NCI-H226 (cell line): ENCODE measurements around the gene SLC4A3.

ENCODE experiments used
- DNase-seq: peaks from one replicate; pipeline ENCODE4 v3.0.0-alpha.2; 2015

Gene SLC4A3, protein sequence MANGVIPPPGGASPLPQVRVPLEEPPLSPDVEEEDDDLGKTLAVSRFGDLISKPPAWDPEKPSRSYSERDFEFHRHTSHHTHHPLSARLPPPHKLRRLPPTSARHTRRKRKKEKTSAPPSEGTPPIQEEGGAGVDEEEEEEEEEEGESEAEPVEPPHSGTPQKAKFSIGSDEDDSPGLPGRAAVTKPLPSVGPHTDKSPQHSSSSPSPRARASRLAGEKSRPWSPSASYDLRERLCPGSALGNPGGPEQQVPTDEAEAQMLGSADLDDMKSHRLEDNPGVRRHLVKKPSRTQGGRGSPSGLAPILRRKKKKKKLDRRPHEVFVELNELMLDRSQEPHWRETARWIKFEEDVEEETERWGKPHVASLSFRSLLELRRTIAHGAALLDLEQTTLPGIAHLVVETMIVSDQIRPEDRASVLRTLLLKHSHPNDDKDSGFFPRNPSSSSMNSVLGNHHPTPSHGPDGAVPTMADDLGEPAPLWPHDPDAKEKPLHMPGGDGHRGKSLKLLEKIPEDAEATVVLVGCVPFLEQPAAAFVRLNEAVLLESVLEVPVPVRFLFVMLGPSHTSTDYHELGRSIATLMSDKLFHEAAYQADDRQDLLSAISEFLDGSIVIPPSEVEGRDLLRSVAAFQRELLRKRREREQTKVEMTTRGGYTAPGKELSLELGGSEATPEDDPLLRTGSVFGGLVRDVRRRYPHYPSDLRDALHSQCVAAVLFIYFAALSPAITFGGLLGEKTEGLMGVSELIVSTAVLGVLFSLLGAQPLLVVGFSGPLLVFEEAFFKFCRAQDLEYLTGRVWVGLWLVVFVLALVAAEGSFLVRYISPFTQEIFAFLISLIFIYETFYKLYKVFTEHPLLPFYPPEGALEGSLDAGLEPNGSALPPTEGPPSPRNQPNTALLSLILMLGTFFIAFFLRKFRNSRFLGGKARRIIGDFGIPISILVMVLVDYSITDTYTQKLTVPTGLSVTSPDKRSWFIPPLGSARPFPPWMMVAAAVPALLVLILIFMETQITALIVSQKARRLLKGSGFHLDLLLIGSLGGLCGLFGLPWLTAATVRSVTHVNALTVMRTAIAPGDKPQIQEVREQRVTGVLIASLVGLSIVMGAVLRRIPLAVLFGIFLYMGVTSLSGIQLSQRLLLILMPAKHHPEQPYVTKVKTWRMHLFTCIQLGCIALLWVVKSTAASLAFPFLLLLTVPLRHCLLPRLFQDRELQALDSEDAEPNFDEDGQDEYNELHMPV

DNA sequence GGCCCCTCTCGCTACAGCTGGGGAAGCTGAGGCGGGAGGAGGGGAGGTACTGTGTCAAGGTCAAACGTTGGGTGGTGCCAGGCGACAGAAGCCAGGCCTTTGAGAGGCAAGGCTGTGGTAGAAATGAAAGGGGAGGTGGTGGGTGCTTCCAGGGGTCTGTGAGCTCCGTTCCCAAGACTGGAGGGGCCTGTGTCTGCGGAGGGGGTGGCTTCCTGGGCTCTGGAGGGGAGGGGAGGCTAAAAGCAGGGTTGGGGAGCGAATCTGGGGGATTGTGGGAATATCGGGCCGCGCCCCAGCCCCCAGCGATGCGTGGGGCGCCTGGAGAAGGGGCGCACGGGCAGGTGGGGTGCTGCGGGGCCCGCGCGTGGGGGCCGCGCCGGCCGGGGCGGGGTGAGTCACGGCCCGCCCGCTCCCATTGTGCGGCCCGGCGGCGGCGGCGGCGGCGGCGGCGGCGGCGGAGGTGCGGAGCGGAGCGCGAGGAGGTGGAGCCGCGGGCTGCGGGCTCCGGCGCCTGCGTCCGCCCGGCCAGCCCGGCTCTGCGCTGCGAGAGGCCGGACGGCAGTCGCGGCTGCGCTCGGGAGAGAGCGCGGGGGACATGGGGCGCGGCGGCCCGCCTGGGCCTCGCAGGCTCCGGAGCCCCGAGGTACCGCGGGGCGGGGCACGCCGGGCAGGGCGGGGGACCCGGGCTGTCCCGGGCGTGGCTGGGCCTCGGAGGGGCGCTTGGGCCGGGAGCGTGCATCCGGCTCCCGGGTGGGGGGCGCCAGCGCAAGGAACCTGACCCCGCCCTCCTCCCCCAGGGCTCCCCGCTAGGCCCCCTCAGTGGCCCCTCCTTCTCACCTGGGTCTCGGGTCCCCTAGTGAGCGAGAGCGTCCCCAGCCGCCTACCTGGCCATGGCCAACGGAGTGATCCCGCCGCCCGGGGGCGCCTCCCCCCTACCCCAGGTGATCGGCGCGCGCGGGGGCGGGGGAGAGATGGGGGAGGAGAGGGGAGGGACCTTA, at the start of gene SLC4A3:
Gene SLC4A3, plus strand, starts transcription at position 528 of the 998 bp plus-strand sequence. Its CDS starts 363 bp downstream, at position 891.
- DNase-seq: peak; percentile 45

DNA sequence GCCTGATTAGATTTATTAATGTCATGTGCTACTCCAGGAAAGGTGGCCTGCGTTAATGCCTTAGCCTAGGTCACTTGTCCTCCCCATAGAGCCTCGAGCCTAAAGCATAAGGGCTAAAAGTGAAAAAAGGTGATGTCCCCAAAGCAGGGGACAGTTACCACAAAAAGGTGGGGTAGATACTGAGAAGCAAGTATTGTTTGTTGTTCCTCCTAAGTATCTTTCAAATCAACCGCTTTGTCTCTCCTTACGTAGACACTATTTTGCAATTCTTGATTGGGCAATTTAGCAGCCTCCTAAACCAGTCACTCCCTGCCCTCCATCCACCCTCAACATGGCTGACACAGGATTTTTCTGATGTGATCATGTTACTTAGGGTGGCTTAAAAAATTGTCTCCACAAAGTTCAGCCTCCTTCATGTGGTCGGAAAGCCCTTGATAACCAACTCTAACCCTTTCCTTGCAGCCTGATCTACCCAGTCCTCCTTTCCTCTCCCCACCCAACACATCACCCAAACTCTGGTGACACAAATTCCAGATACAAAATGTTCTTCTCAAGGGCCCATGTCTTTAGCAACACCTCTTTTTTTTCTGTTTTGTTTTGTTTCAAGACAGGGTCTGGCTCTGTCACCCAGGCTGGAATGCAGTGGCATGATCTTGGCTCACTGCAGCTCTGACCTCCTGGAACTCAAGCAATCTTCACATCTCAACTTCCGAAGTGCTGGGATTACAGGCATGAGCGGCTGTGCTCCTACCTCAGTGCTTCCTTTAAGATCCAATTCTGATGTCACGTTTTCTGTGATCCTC, 48.4 kb upstream of the SLC4A3 start:
- DNase-seq: peak; percentile 12

DNA sequence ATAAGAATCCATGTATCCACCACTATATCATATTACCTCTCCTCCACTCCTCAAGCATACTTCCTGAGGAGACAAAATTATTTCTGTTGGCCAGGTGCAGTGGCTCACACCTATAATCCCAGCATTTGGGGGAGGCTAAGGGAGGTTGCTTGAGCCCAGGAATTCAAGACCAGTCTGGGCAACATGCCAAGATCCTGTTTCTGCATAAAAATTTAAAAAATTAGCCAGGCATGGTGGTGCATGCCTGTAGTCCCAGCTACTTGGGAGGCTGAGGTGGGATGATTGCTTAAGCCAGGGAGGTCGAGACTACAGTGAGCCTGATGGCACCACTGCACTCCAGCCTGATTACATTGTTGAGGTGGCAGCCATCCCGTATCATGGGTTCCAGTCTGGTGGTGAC, 46.1 kb upstream of the SLC4A3 start:
- no peak for DNase-seq

DNA sequence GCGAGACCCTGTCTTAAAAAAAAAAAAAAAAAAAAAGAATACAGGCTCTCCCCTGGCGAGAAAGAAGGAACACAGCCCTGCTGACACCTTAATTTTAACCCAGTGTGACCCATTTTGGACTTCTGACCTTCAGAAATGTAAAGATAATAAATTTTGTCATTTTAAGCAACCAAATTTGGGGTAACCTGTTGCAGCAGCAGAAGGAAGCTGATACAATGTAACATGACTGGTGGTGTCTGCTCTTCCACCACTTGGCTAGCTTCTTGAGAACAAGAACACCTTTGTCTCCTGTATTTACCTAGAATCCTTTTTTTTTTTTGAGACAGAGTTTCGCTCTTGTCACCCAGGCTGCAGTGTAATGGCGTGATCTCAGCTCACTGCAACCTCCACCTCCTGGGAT, 36.3 kb upstream of the SLC4A3 start:
- no peak for DNase-seq

DNA sequence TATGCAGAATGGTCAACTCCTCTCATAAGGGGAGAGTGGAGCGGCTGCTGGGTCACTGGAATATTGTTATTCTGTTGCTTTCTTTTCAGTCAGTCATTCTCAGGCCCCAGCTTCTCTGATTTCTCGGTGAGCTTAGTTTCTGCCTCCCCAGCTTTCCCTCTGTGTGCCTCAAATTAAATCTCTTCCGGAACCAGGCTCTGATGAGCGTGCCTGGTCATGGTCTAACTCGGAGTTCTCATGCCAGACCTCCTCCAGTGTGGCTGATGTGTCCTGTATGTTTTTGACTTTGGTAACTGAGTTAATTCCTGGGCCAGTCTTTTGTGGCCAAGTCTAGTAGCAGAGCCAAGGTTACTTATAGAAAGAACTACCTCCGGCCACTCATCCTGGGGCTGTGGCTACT, 34.7 kb upstream of the SLC4A3 start:
- no peak for DNase-seq

DNA sequence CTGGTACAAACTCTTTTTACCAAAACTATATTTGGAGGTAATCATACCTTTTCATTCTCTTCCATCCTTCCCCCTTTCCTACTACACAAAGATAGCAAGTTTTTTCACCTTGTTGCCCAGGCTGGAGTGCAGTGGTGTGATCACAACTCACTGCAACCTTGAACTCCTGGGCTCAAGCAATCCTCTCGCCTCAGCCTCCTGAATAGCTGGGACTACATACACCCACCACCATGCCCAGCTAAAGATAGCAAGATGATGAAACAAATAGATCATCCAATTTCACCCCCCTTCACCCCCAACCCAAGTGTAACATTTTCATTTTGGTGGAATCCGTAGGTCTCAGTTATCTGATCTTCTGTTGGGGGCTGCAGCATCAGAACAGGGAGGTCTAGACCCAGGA, 34.3 kb upstream of the SLC4A3 start:
- DNase-seq: no peak

DNA sequence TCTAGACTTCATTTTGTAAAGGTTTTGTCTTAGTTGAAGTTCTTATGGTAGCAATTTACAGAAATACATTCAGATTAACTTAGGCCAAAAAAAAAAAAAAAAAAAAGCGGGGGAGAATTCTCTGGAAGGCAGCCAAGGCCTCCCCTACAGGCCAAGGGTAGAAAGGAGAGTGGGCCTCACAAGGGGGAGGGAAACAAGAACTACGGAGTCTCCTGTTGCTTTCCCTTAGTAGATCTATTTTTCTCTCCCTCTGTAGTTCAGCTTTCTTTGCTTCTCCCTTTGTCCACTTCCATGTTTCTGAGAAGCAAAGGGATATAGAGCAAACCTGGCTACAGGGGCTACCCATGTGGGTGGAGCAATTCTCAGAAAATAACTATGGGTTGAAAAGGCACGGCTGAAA, 32.2 kb upstream of the SLC4A3 start:
- DNase-seq: no peak

DNA sequence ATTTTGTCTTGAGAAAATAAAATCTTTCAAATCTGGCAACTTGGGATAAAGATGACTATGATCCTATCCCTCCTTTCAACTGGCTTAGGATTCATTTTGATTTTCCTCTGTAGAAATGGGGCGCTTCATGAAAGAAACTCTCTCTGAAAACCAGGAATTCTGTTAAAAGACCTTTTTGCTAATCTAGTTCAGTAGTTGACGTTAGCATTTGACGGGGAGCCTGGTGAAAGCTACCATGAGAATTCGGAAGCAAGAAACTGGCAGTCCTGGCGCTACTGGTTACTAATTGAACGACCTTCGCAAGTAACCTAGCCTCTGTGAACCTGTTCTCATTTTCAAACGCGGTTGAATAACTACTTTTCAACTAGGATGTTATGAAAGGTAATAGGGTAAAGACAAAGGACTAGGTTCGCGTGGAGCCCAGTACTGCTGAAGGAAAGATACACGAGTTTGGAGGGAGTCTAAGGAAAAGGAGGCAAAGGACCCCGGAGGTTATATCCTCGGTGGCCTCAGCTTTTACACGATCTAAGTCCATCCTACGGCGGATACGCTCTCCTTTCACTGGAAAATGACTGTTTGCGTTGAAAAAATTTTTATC, 30.4 kb upstream of the SLC4A3 start:
- DNase-seq: no peak

DNA sequence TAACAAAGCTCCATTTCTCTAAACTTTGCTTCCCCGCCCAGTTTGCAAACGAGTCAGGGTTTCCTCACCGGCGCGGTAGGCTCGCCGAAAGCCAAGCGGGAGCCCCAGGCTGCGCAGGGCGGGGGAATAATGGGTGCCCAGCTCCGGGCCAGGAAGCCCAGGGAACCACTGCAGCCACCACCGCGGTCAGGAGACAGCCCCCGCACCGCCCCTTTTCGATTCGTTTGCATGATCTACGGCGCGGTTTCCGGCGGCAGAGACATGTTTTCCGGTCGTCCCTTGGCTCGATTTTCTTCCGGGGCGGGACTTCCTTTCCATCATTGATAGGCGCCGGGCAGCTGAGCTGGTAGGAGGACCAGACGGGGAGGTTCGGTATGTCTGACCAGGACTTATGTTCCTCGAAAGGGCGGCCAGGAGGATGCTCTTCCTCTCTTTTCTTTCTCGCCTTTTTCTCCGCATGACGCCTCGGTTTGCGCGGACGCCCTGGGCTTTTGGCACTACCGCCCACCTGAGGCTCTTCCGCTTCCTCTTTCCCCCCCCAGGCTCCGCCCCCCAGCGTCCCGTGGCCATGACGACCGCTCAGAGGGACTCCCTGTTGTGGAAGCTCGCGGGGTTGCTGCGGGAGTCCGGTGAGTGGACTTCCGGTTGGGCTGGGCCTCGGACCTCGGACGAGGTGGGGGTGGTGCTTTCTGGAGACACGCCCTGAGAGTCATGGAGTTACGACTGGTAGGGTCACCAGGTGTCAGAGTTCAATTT, 29.7 kb upstream of the SLC4A3 start, which contains the start of gene STK11IP:
Gene STK11IP, plus strand, starts transcription at position 306 of the 756 bp plus-strand sequence. Its CDS starts 263 bp downstream, at position 569.
- peak; percentile 96 for DNase-seq

DNA sequence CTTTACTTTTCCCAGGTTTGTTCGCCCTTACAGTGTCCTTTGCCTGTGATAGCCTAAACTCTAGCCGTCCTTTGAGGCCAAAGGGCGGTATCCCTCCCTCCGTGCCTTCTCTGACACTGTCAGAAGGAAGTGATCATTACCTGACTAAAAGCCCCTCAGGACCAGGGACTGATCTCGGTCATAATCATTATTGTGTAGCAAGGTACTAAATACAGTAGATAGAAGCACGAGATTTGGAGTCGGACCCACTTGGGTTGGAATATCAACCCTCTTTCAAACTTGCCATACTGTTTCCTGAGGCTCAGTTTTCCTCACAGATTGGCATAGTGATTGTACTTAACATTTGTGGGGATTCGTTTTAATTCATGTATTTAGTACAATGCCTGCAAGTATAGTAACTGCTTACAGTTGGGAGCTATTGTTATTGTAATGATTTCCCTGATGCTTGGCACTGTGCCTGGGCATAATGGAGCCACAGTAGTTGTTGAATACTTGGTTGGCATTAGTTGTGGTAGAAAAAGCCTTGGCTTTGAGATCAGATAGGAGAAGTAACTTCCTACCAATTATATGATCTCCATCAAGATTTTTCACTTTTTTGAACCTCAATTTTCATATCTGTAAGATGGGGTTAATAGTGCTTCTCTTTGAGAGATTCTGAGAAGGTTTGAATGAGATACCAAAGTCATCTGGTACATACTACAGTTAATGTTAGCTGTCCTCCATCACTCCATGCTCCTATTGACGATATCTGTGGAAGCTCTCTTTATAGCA, 28.9 kb upstream of the SLC4A3 start:
- no peak for DNase-seq

DNA sequence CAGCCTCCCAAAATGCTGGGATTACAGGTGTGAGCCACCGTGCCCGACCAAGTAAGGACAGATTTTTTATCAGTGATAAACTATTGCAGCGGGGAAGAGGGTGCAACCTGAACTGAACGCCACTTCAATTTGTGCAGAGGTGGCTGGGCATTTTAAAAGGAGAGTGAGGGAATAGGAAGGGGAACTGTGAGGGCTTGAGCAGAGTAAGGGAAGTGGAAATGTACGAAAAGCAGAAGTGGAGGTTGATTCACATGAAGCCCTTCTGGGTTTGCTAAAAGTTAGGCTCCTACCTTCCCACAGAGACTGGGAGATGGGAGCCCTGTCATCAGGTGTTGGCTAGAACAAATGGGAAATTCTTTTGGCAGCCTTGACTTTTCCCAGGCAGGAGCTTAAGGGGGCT, 23.7 kb upstream of the SLC4A3 start:
- no peak for DNase-seq

DNA sequence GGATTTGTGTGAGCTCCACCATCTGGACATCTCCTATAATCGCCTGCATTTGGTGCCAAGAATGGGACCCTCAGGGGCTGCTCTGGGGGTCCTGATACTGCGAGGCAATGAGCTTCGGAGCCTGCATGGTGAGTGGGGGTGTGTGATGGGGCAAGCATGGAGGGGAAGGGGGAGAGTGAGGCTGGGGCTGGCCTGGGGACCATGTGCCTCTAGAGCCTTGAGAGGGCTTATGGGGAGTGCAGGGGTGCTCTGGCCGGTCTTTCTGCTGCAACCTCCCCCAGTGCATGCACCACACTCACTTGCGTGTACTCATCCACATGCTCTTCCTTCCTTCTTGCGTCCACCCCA, 21.8 kb upstream of the SLC4A3 start:
- no peak for DNase-seq

DNA sequence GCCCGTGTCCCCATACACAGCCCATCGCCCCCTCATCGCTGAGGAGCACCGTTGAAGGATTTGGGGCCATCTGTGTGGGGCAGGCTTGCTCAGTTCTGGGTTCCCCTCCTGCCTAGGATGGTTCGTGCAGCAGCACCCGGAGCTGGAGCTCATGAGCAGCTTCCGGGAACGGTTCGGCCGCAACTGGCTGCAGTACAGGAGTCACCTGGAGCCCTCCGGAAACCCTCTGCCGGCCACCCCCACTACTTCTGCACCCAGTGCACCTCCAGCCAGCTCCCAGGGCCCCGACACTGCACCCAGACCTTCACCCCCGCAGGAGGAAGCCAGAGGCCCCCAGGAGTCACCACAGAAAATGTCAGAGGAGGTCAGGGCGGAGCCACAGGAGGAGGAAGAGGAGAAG, 19.5 kb upstream of the SLC4A3 start:
- DNase-seq: no peak

DNA sequence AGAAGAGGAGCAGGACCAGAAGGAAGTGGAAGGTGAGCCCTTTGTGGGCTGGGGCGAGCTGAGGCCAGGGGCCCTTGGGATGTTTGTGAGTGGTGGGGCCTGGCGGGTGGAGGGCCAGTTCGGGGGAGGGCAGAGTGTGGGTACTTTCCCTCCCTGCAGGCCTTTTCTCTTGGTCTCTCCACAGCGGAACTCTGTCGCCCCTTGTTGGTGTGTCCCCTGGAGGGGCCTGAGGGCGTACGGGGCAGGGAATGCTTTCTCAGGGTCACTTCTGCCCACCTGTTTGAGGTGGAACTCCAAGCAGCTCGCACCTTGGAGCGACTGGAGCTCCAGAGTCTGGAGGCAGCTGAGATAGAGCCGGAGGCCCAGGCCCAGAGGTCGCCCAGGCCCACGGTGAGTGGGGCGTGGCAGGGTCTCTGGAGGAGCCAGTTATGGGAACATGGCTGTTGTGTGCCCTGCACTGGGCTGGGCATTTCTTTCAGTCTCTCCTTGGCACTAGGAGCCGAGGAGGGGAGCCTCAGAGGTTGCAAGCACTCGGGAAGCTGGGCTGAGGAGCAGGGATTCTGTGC, 18.9 kb upstream of the SLC4A3 start:
- no peak for DNase-seq

DNA sequence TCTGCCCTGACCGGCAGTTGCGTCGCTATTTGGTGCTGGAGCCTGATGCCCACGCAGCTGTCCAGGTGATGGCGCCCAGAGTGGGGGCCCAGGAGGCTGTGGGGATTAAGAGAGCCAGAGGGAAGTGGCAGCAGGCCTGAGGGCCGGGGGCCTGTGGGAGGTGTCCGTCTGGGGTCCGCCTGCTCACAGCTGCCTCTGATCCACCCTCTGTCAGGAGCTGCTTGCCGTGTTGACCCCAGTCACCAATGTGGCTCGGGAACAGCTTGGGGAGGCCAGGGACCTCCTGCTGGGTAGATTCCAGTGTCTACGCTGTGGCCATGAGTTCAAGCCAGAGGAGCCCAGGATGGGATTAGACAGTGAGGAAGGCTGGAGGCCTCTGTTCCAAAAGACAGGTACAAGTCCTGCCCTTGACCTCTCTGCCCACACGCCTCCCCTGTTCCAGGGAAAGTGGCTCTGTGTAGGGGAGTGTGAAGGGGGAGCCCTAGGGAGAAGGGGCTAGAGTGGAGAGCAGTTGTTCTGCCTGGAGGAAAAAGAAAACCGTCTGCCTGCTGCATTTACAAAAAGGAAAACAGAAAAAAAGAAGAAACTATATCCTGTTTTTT, 18.2 kb upstream of the SLC4A3 start:
- no peak for DNase-seq

DNA sequence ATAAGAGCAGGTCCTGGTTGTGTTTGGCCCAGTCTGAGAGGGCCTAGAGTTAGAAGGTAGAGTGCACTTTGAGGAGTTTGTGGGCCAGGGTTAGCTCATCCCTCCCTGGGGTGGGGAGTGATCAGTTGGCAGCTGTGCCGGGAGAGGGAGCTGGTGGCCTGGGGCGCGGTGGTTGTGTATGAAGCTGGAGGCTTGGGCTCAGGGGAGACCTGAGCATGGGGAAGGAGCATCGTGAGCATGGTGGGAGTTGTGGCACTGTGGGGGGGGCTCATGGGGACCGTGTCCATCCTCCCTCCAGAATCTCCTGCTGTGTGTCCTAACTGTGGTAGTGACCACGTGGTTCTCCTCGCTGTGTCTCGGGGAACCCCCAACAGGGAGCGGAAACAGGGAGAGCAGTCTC, 16.1 kb upstream of the SLC4A3 start:
- no peak for DNase-seq

DNA sequence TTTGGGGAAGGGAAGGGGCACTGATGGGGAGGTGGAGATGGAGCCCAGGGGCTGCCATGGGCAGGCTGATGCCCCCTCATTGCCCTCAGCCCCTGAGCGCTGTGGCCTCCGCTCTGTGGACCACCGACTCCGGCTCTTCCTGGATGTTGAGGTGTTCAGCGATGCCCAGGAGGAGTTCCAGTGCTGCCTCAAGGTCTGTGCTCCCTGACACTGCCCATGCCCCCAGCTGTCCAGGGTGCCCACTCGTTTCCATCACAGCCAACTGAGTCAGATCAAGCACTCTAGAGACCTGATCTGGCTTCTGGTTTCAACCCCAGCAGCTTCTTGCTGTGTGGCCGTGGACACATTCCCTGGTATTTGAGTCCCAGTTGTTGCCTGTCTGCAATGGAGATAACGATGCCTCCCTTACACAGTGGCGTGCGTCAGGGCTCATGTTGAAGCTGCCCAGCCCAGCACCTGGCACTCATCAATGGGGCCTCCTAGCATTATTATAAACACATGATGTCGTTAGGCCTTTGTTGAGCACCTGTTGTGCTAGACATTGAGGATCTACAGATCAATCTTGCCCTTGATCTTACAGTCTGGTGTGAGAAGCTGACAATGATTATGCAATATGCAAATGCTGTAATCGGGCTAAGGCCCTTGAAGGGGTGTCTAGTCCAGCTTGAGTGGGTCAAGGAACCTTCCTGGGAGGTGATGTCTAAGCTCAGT, 15.4 kb upstream of the SLC4A3 start:
- no peak for DNase-seq
